Activated CD4-positive, alpha-beta memory T cell treated with anti-CD3 and anti-CD28 coated beads, Interleukin-2, amount 10 ng/mL, durations not matched to agents 7 days and 5 days (primary cell): ENCODE data around the gene CUL3. TPM values are rescaled to one million over a fixed set of nuclear protein-coding genes. Genes with fewer than 3 reads are reported as not detected.

Source experiments
- CTCF ChIA-PET: fragments of 350-600 bp; sonication (Branson Sonifier 250); formaldehyde crosslinking; loops from one replicate; lab custom pipeline; 2021; ENCODE audit warnings: antibody characterized with exemption, inconsistent platforms; lab: Charles Lee
- POLR2A ChIA-PET: fragments of 350-600 bp; sonication (Branson Sonifier 250); formaldehyde crosslinking; loops from one replicate; lab custom pipeline; 2021; ENCODE audit warnings: antibody characterized with exemption; lab: Charles Lee
- DNase-seq: peaks from one replicate; pipeline ENCODE4 v3.0.0-alpha.2; 2020
- H3K27ac Mint-ChIP-seq: one replicate; pipeline ENCODE4 v1.8.0; 2021; ENCODE audit warnings: mild to moderate bottlenecking, mixed read lengths
- H3K27me3 Mint-ChIP-seq: one replicate; pipeline ENCODE4 v1.8.0; 2021; ENCODE audit warnings: mixed read lengths
- H3K36me3 Mint-ChIP-seq: one replicate; pipeline ENCODE4 v1.8.0; 2021; ENCODE audit warnings: low read depth, mixed read lengths
- H3K4me1 Mint-ChIP-seq: one replicate; pipeline ENCODE4 v1.8.0; 2021; ENCODE audit warnings: mixed read lengths
- H3K4me3 Mint-ChIP-seq: one replicate; pipeline ENCODE4 v1.8.0; 2021; ENCODE audit warnings: mild to moderate bottlenecking, mixed read lengths
- H3K9me3 Mint-ChIP-seq: one replicate; pipeline ENCODE4 v1.8.0; 2021; ENCODE audit warnings: mixed read lengths
- total RNA-seq, 2 experiments: library from RNA; stranded (reverse); gene quantifications; one replicate each; pipeline ENCODE4 v1.2.3, GENCODE V29; 2021

CUL3 gene
- total RNA-seq, 2 experiments from 2014 or later, result 66.9 to 72.7 TPM

DNA sequence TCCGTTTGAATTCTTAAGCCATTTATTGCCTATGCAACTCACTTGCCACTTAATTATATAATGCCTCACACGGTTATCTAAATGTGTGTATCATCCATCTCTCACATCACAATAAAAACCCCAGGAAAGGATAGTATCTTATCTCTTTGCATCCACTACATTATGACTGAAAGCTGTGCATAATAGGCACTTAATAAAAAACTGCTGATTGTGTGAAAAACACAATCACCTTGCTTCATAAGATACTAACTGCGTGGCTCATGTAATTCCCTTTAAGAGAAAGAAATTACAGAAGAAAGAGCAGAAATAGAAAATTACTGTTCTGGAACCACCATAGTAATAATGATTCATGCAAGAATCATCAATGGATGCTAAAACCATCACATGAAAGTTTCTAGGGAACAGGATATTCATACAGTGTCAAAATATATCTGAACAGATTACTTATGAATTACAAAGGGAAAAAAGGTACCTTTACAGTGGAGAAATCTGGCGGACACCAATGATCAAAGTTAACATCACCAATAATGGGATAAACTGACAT, 29.3 kb downstream of the CUL3 start:
- H3K27ac Mint-ChIP-seq, result no peak overlapping the region
- no peaks in the 10 kb centered on the region for H3K27me3 Mint-ChIP-seq
- no peak for DNase-seq
- POLR2A ChIA-PET, result no interaction called here
- CTCF ChIA-PET, result no interaction called here
- no peaks in the 10 kb centered on the region for H3K9me3 Mint-ChIP-seq
- H3K4me3 Mint-ChIP-seq, result no peak overlapping the region
- peaks cover 36% of the 10 kb centered on the region for H3K36me3 Mint-ChIP-seq
- peaks cover 4% of the 10 kb centered on the region for H3K4me1 Mint-ChIP-seq

DNA sequence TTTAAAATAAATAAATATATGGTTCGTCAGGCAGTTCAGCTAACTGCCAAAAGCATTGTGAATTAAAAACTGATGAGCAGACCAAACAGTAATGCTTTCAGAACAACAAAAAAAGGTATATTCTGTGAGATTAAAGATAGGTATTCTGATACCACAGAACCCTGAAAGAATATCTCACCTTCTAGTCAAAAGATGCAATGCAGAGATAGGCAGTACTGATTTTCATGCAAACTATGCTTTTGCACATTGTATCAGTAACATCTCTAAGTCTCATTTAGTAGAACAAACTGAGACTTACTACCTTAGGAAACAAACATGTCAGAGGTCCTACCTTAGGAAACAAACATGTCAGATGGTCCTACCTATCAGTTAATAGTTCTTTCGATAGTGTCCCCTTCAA, 32.4 kb downstream of the CUL3 start:
- no peak for DNase-seq
- H3K36me3 Mint-ChIP-seq, result peaks cover 51% of the 10 kb centered on the region

DNA sequence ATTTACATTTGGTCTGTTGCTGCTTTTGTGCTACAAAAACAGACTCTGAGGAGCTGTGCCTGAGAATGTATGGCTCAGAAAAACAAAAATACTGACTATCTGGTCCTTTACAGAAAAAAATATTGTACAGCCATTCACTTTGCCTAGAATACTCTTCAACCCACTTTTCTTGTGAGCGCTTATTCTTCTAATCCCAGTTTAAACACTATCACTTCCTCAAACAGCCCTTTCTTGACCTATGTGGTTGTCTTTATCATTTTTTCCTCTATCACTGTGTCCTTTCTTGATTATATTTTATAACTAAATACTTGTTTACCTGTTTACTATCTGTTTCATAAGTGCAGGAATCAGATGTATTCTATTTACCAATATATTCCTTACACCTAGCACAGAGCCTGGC, 33.5 kb downstream of the CUL3 start:
- no peaks in the 10 kb centered on the region for H3K9me3 Mint-ChIP-seq
- H3K36me3 Mint-ChIP-seq, result peaks cover 56% of the 10 kb centered on the region
- peaks cover 6% of the 10 kb centered on the region for H3K4me1 Mint-ChIP-seq
- H3K27me3 Mint-ChIP-seq, result no peaks in the 10 kb centered on the region
- POLR2A ChIA-PET, result no interaction called here
- H3K27ac Mint-ChIP-seq, result no peak overlapping the region
- H3K4me3 Mint-ChIP-seq, result no peak overlapping the region
- no peak for DNase-seq
- CTCF ChIA-PET, result no interaction called here

More for the DNA sequence above, 32.4 kb downstream of the CUL3 start:
- no peak overlapping the region for H3K4me3 Mint-ChIP-seq
- H3K9me3 Mint-ChIP-seq, result no peaks in the 10 kb centered on the region
- ChIA-PET CTCF (no interaction called here), POLR2A (no interaction called here)
- no peak overlapping the region for H3K27ac Mint-ChIP-seq
- H3K4me1 Mint-ChIP-seq, result peaks cover 4% of the 10 kb centered on the region
- H3K27me3 Mint-ChIP-seq, result no peaks in the 10 kb centered on the region

DNA sequence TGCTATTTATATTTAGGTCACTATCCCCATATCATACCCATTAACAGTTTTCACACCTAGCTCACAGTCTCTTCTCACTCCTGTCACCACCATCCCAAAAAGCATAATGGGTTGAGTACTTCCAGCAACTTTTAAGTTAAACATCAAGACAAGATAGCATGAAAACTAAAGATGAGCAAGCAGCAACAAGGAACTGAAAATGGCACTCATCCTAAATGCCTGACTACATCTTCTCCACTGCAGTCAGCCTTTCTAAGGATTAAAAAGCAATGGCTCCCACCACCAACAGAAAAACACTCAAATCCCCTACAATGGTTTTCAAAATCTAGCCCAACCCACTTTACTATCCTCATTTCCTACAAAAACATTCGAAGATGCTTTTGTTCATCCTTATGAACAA, 38.2 kb downstream of the CUL3 start:
- ChIA-PET POLR2A (no interaction called here), CTCF (no interaction called here)
- peaks cover 4% of the 10 kb centered on the region for H3K4me1 Mint-ChIP-seq
- DNase-seq, result no peak
- H3K27ac Mint-ChIP-seq, result no peak overlapping the region
- H3K27me3 Mint-ChIP-seq, result no peaks in the 10 kb centered on the region
- no peak overlapping the region for H3K4me3 Mint-ChIP-seq
- H3K9me3 Mint-ChIP-seq, result no peaks in the 10 kb centered on the region
- H3K36me3 Mint-ChIP-seq, result peaks cover 41% of the 10 kb centered on the region

DNA sequence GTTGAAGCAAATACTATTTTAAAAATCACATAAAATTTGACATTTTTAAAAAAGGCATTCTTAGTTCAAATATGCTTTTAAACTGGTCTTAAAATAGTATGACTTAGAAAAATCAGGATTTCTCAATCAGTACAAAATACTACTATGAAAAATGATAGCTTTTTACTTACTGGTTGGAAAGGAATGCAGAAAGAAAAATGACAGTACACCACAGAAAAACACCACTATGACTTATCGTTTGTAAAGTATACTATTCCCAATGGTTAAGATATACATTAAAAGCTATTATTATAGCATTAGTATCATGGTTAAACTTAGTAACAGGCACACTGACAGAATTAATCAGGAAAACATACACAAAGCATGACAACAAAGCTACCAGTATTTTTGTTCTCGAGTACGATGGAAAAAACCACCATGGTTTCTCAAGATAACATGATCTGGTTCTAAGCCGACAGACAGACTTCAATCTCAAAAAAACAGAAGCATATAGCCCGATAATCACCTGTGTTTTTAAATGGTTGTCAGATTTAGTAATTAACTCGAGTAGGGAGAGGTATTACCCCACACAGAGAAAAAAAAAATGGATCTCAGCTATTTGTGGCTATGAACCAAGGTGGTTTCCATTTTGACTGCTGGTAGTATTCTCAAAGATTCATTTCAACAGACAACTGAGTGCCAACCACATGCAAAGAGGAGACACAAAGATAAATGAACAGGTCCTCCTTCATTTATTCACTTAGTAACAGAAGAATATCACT, 39.1 kb downstream of the CUL3 start:
- Mint-ChIP-seq H3K27me3 (no peaks in the 10 kb centered on the region), H3K36me3 (peaks cover 47% of the 10 kb centered on the region), H3K4me1 (peaks cover 11% of the 10 kb centered on the region), H3K27ac (no peak overlapping the region), H3K9me3 (no peaks in the 10 kb centered on the region), H3K4me3 (no peak overlapping the region)
- ChIA-PET CTCF (no interaction called here), POLR2A (interaction anchor here (1.3 kb wide), 1 partner anchor 63 kb away, joined by 3 read pairs; no protein-coding TSS in a partner anchor)
- DNase-seq, result no peak

DNA sequence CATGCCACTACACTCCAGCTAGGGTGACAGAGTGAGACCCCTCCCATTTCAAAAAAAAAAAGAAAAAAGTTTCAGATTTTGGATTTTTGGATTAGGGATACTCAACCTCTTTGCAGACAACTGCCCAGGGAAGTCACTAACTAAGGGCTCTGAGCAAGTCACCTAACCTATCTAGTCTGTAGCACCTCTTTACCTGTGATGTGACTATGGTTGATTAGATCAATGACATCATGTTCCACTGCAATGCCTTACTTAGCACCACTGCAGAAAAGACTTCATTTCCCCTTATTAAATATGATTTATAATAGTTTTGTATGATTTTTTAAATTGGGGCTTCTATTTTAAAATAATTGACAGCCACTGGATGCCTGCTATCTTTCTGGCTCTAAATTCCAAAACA, 41.2 kb downstream of the CUL3 start:
- ChIA-PET POLR2A (interaction anchor here (1.4 to 2.1 kb wide), 2 partner anchors 40 to 42 kb away, joined by 3 to 4 read pairs; partner anchors contain the start of gene CUL3), CTCF (no interaction called here)
- Mint-ChIP-seq H3K27ac (no peak overlapping the region), H3K4me3 (no peak overlapping the region), H3K4me1 (peaks cover 17% of the 10 kb centered on the region), H3K27me3 (no peaks in the 10 kb centered on the region), H3K36me3 (peaks cover 52% of the 10 kb centered on the region), H3K9me3 (peaks cover 3% of the 10 kb centered on the region)
- DNase-seq, result no peak

DNA sequence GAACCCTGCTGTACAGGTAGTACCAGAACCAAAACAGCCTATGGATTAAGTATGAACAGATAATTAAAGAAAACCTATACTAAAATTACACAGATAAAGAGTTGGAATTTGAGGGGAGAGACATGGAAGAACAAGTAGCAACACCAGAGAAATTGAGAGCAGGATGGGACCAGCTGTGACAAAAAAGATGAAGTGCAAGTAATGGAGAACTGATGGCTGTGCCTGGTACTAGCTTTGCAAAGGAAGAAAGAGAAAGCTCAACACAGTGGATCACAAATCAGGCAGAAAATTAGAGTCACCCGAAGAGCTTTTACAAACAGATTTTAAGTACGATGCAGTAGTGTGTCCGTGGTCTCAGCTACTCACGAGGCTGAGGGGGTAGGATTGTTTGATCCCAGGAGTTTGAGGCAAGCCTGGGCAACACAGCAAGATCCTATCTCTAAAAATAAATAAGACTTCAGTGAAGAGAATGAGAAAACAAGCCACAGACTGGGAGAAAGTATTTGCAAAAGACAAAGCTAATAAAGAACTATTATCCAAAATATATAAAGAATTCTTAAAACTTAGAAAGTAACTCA, 46.5 kb downstream of the CUL3 start:
- Mint-ChIP-seq H3K27ac (no peak overlapping the region), H3K27me3 (no peaks in the 10 kb centered on the region), H3K9me3 (peaks cover 3% of the 10 kb centered on the region), H3K4me3 (no peak overlapping the region), H3K4me1 (peaks cover 17% of the 10 kb centered on the region), H3K36me3 (peaks cover 47% of the 10 kb centered on the region)
- no peak for DNase-seq
- ChIA-PET CTCF (no interaction called here), POLR2A (no interaction called here)

DNA sequence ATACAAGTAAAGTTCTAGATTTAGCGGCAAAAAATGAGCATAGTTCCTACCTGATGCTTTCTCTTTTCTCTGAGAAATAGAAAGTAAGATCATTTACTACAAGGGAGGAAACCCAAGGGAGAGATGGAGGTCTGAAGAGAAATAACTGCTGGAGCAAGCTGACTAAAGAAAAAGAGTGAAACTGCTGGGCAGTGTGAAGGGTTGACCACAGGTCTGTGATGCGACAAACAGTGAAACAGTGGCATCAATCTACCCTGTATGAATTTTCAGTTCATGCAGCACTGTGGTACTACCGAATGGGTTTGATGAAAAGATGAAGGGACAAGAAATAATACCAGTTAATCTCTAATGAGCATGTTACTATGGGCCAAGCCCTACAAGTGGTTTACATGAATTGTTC, 52.2 kb downstream of the CUL3 start:
- Mint-ChIP-seq H3K36me3 (peaks cover 41% of the 10 kb centered on the region), H3K27me3 (no peaks in the 10 kb centered on the region), H3K4me1 (peaks cover 15% of the 10 kb centered on the region), H3K4me3 (no peak overlapping the region), H3K9me3 (no peaks in the 10 kb centered on the region), H3K27ac (no peak overlapping the region)
- ChIA-PET POLR2A (interaction anchor here (1.2 kb wide), 1 partner anchor 10 kb away, joined by 3 read pairs; no protein-coding TSS in a partner anchor), CTCF (interaction anchor here (0.7 kb wide), 1 partner anchor 471 kb away, joined by 3 read pairs; no protein-coding TSS in a partner anchor)
- no peak for DNase-seq

DNA sequence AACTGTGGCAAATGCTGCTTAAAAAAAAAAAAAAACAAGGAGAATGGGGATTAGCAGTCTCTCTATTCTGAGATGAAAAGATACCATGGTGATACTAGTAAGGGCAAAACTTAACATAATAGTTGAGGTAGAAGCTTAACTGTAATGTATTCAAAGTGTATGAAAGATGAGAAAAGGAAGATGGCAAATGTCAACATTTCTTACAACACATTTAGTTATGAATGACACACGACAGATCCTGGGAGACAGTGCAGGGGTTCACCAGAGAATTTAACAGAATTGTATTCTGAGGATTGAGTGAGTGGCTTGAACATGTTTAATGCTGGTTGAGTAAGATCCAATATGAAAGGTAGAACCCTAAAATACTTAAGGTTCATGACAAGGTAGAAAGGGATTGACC, 52.7 kb downstream of the CUL3 start:
- ChIA-PET POLR2A (no interaction called here), CTCF (interaction anchor here (0.7 kb wide), 1 partner anchor 471 kb away, joined by 3 read pairs; no protein-coding TSS in a partner anchor)
- Mint-ChIP-seq H3K4me1 (peaks cover 18% of the 10 kb centered on the region), H3K9me3 (no peaks in the 10 kb centered on the region), H3K4me3 (no peak overlapping the region), H3K27me3 (no peaks in the 10 kb centered on the region), H3K36me3 (peaks cover 40% of the 10 kb centered on the region), H3K27ac (no peak overlapping the region)
- DNase-seq, result no peak

DNA sequence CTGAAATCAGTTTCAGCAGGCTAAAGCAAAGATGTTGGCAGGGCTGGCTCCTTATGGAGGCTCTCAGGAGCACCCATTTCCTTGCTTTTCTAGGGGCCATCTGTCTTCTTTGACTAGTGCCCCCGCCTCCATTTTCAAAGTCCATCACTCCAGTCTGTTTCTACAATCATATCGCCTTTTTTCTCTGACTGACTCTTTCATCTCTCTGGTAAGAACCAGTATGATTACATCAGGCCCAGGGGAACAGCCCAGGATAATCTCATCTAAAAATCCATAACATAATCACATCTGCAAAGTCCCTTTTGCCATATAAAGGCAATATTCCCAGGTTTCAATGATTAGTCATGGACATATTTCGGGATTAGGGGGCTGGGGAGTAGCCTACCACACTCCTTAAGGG, 57.0 kb downstream of the CUL3 start:
- POLR2A ChIA-PET, result no interaction called here
- H3K27ac Mint-ChIP-seq, result no peak overlapping the region
- peaks cover 47% of the 10 kb centered on the region for H3K4me1 Mint-ChIP-seq
- no peaks in the 10 kb centered on the region for H3K27me3 Mint-ChIP-seq
- no peak overlapping the region for H3K4me3 Mint-ChIP-seq
- H3K36me3 Mint-ChIP-seq, result peaks cover 30% of the 10 kb centered on the region
- no peak for DNase-seq
- H3K9me3 Mint-ChIP-seq, result no peaks in the 10 kb centered on the region
- CTCF ChIA-PET, result no interaction called here

DNA sequence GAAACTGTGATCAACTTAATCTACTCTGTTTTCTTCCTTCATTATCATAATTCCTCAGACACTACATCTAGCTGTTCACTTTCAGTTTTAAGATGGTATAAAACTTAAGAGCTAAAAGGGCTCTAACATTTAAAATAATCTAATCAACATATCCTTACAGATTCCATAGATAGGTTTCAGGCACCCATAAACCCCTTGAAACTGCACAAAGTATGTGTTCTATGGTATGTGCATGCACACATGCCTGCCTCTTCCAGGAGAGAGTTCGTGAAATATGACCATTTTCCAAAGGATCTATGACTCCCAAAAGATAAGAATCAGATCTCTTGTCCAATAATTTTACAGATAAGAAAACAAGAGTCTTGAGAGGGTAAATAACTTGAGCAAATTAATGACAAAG, 59.4 kb downstream of the CUL3 start:
- ChIA-PET POLR2A (no interaction called here), CTCF (no interaction called here)
- Mint-ChIP-seq H3K27me3 (no peaks in the 10 kb centered on the region), H3K36me3 (peaks cover 12% of the 10 kb centered on the region), H3K4me3 (no peak overlapping the region), H3K27ac (no peak overlapping the region), H3K4me1 (peaks cover 41% of the 10 kb centered on the region), H3K9me3 (no peaks in the 10 kb centered on the region)
- no peak for DNase-seq

DNA sequence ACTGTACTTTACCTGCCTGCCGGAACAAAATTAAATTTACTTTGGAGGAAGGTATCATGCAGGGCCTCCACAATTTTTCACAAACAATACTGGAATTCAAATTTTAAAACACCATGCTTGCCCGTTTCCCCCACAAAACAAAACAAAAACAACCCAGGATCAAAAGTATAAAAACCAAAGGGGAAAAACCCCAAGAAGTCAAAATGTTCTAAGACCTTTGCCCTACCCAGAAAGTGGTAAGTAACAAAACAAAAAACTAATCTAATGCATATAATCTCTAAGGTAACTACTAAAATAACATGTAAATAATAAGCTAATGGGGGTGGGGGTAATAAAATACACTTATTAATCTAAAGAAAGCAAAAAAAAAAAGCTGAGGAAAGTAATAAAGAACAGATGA, 60.5 kb downstream of the CUL3 start:
- peaks cover 11% of the 10 kb centered on the region for H3K36me3 Mint-ChIP-seq
- H3K4me3 Mint-ChIP-seq, result peak overlapping the region; percentile 28
- DNase-seq, result no peak
- H3K9me3 Mint-ChIP-seq, result no peaks in the 10 kb centered on the region
- CTCF ChIA-PET, result no interaction called here
- peak overlapping the region; percentile 38 for H3K27ac Mint-ChIP-seq
- POLR2A ChIA-PET, result no interaction called here
- H3K27me3 Mint-ChIP-seq, result no peaks in the 10 kb centered on the region
- H3K4me1 Mint-ChIP-seq, result peaks cover 52% of the 10 kb centered on the region
